HUES64 (cell line): ENCODE measurements around the gene NAA40.

Experiments used
- H3K27ac ChIP-seq: 2 replicates; pipeline ENCODE4 v1.7.0; 2013; ENCODE audit warnings: low read depth, low read length, inconsistent platforms
- H3K27me3 ChIP-seq: 2 replicates; pipeline ENCODE4 v1.6.1; 2013; ENCODE audit warnings: mild to moderate bottlenecking, low read length; ENCODE audit not compliant: insufficient read depth
- H3K36me3 ChIP-seq: 2 replicates; pipeline ENCODE4 v1.6.1; 2013; ENCODE audit warnings: mild to moderate bottlenecking, low read length; ENCODE audit not compliant: insufficient read depth
- H3K4me1 ChIP-seq: 2 replicates; pipeline ENCODE4 v1.6.1; 2013; ENCODE audit warnings: mild to moderate bottlenecking, low read length, moderate library complexity; ENCODE audit not compliant: insufficient read depth
- H3K4me3 ChIP-seq: 2 replicates; pipeline ENCODE4 v1.5.1; 2013; ENCODE audit warnings: mild to moderate bottlenecking, low read length, moderate library complexity
- H3K9ac ChIP-seq: 2 replicates; pipeline ENCODE4 v1.6.1; 2013; ENCODE audit warnings: mild to moderate bottlenecking, low read depth, low read length
- H3K9me3 ChIP-seq: 2 replicates; pipeline ENCODE4 v1.6.1; 2013; ENCODE audit warnings: low read depth, low read length; ENCODE audit not compliant: insufficient read depth
- WGBS: fragments of 150-250, 120-280 bp; methylation state at CpG from one replicate; pipeline ENCODE4 v1.1.7; 2013; ENCODE audit warnings: missing lambda C conversion rate; 5-methylcytosine and 5-hydroxymethylcytosine counted together

Gene NAA40

GRCh38 chr11:63913866-63914830 is 24.7 kb upstream of the NAA40 start:
- no peak overlapping the region for H3K4me3 ChIP-seq
- H3K4me1 ChIP-seq, result peaks cover 21% of the 10 kb centered on the region
- WGBS, result 94% methylated on average over 34 of the region's 34 CpGs
- H3K36me3 ChIP-seq, result peaks cover 30% of the 10 kb centered on the region
- H3K27ac ChIP-seq, result no peak overlapping the region
- no peak overlapping the region for H3K9ac ChIP-seq
- H3K27me3 ChIP-seq, result no peaks in the 10 kb centered on the region
- H3K9me3 ChIP-seq, result no peaks in the 10 kb centered on the region

GRCh38 chr11:63914896-63915691 is 23.7 kb upstream of the NAA40 start:
- peak overlapping the region; percentile 70 for H3K4me3 ChIP-seq

GRCh38 chr11:63915961-63916836 is 22.6 kb upstream of the NAA40 start:
- Histone ChIP-seq H3K27me3 (no peaks in the 10 kb centered on the region), H3K9me3 (no peaks in the 10 kb centered on the region), H3K4me3 (peak overlapping the region; percentile 70), H3K27ac (peak overlapping the region; percentile 100), H3K4me1 (peaks cover 14% of the 10 kb centered on the region; the same call in 1 of the 2 replicates), H3K36me3 (peaks cover 30% of the 10 kb centered on the region), H3K9ac (peak overlapping the region; percentile 94)
- under 1% methylated on average over 56 of the region's 56 CpGs for WGBS

More at GRCh38 chr11:63914896-63915691, 23.7 kb upstream of the NAA40 start:
- WGBS, result 56% methylated on average over 15 of the region's 20 CpGs
- Histone ChIP-seq H3K27ac (no peak overlapping the region), H3K9ac (no peak overlapping the region; the same call in 1 of the 2 replicates), H3K36me3 (peaks cover 30% of the 10 kb centered on the region), H3K4me1 (peaks cover 23% of the 10 kb centered on the region), H3K27me3 (no peaks in the 10 kb centered on the region), H3K9me3 (no peaks in the 10 kb centered on the region)

GRCh38 chr11:63916837-63917691 is 21.7 kb upstream of the NAA40 start, which contains the start of gene RCOR2:
RCOR2 (minus strand) TSS chr11:63917164; CDS start chr11:63916456, 708 bp downstream.
- no peaks in the 10 kb centered on the region for H3K9me3 ChIP-seq
- H3K9ac ChIP-seq, result peak within 1 kb of the TSS; percentile 94
- no peaks in the 10 kb centered on the region for H3K27me3 ChIP-seq
- H3K27ac ChIP-seq, result peak within 1 kb of the TSS; percentile 100
- under 1% methylated on average over 79 of the region's 85 CpGs for WGBS
- H3K4me1 ChIP-seq, result peaks cover 14% of the 10 kb centered on the region; the same call in 1 of the 2 replicates
- peak within 1 kb of the TSS; percentile 70 for H3K4me3 ChIP-seq
- H3K36me3 ChIP-seq, result peaks cover 26% of the 10 kb centered on the region

GRCh38 chr11:63917692-63918506 is 20.9 kb upstream of the NAA40 start:
- H3K27ac ChIP-seq, result peak overlapping the region; percentile 100
- no peaks in the 10 kb centered on the region for H3K27me3 ChIP-seq
- WGBS, result under 1% methylated on average over 48 of the region's 50 CpGs
- no peaks in the 10 kb centered on the region for H3K9me3 ChIP-seq
- peaks cover 14% of the 10 kb centered on the region; the same call in 1 of the 2 replicates for H3K4me1 ChIP-seq
- peak overlapping the region; percentile 70 for H3K4me3 ChIP-seq
- peak overlapping the region; percentile 89 for H3K9ac ChIP-seq
- H3K36me3 ChIP-seq, result peaks cover 18% of the 10 kb centered on the region

GRCh38 chr11:63918507-63919191 is 20.2 kb upstream of the NAA40 start:
- no peaks in the 10 kb centered on the region for H3K9me3 ChIP-seq
- H3K4me3 ChIP-seq, result peak overlapping the region; percentile 70
- peaks cover 15% of the 10 kb centered on the region for H3K36me3 ChIP-seq
- H3K9ac ChIP-seq, result peak overlapping the region; percentile 89
- no peaks in the 10 kb centered on the region for H3K27me3 ChIP-seq
- 8% methylated on average over 9 of the region's 9 CpGs for WGBS
- H3K4me1 ChIP-seq, result peaks cover 14% of the 10 kb centered on the region; the same call in 1 of the 2 replicates
- H3K27ac ChIP-seq, result peak overlapping the region; percentile 100

- peak overlapping the region; percentile 89 for H3K9ac ChIP-seq
- H3K4me1 ChIP-seq, result peaks cover 14% of the 10 kb centered on the region; the same call in 1 of the 2 replicates
- H3K9me3 ChIP-seq, result no peaks in the 10 kb centered on the region
- peak overlapping the region; percentile 100 for H3K27ac ChIP-seq
- peak overlapping the region; percentile 70 for H3K4me3 ChIP-seq
- no peaks in the 10 kb centered on the region for H3K27me3 ChIP-seq
- peaks cover 6% of the 10 kb centered on the region for H3K36me3 ChIP-seq
- 6% methylated on average over 41 of the region's 41 CpGs for WGBS
These were observed 19.3 kb upstream of the NAA40 start for GRCh38 chr11:63919267-63920125.

- Histone ChIP-seq H3K4me1 (peaks cover 14% of the 10 kb centered on the region; the same call in 1 of the 2 replicates), H3K9ac (peak overlapping the region; percentile 89), H3K27me3 (no peaks in the 10 kb centered on the region), H3K27ac (peak overlapping the region; percentile 100), H3K4me3 (peak overlapping the region; percentile 70), H3K9me3 (no peaks in the 10 kb centered on the region), H3K36me3 (no peaks in the 10 kb centered on the region)
- WGBS, result 16% methylated on average over 22 of the region's 22 CpGs
These were observed 18.5 kb upstream of the NAA40 start for GRCh38 chr11:63920126-63920938.
